GM10266 (cell line): ENCODE results near the gene PPP2R3A.

Experiments used
- DNase-seq: peaks from one replicate; pipeline ENCODE4 v3.0.0; 2012; ENCODE audit errors: extremely low spot score
- TF ChIP-seq, protein P1 (sequence below): IDR thresholded peaks from 2 replicates; pipeline ENCODE4 v1.5.1; 2012; ENCODE audit warnings: mild to moderate bottlenecking, low read depth; ENCODE audit not compliant: control insufficient read depth, insufficient read depth; ENCODE audit errors: missing control alignments

The PPP2R3A gene

DNA sequence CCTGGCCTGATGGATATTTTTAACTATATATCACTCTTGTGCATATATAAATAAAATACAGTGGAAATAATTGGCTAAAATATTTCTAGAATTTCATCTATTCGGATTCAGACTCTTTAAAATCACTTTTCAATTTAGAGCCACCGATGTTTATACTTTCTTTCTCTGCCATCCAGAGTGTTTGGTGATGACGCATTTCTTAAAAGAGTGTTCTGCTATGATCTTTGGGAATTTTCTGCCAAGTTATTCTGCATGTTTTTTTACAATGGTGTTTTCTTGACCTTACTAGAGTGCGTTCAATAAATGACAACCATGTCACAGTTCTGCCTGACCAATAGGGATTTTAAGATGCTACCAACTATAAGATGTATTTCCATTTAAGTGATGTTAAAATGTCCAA is 30.2 kb downstream of the PPP2R3A start:
- TF ChIP-seq, protein P1, sequence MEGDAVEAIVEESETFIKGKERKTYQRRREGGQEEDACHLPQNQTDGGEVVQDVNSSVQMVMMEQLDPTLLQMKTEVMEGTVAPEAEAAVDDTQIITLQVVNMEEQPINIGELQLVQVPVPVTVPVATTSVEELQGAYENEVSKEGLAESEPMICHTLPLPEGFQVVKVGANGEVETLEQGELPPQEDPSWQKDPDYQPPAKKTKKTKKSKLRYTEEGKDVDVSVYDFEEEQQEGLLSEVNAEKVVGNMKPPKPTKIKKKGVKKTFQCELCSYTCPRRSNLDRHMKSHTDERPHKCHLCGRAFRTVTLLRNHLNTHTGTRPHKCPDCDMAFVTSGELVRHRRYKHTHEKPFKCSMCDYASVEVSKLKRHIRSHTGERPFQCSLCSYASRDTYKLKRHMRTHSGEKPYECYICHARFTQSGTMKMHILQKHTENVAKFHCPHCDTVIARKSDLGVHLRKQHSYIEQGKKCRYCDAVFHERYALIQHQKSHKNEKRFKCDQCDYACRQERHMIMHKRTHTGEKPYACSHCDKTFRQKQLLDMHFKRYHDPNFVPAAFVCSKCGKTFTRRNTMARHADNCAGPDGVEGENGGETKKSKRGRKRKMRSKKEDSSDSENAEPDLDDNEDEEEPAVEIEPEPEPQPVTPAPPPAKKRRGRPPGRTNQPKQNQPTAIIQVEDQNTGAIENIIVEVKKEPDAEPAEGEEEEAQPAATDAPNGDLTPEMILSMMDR = no peak
- no peak for DNase-seq

DNA sequence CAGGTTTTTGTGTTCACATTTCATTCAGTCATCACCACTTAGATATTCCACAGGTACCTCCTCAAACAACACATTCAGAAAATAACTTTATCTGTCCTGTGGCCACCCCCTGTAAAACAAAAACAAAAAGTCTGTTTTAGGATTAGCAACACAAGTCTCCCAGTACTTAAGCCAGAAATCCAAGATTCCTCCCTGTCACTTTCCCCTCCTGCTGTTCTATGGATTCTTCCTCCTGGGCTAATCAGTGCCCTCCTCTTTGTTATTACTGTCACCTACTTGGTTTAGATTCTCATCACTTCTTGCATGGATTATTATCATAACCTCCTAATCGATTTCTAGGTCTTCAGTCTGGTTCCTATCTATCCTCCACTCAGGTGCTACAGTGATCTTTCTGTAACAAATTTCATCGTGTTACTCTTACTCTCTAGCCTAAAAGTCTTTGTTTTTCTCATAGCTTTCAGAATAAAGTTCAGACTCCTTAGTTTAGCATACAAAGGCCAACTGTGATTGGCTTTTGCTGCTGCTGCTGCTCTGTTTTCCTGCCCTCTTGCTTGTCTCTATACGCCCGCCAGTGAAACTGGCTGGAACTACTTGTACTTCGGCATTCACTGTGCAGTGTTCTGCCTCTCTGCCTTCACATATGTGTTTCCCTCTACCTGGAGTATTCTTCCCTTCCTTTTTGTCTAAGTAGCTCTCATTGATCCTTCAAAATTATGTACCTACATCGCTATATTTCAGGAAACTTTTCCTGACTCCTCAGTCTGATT is 32.2 kb downstream of the PPP2R3A start:
- TF ChIP-seq, protein P1 = no peak
- no peak for DNase-seq

DNA sequence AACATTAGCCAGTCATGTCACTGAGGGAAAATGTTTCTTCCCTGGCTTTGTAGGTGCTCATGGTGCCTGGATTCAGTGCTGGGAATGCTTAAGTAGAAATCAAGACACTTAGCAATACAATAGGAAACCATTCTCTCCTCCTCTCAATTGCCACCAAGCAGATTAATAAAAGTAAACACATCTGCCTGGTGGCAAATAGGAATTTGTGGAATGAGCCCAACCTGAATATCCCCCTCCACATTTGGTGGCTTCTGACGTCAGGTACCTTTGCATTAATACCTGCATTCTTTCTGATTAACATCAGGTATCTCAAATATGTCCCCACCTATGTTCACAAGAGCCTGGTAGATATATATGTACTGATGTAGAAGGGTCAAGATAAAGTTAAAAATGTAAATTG is 42.7 kb downstream of the PPP2R3A start:
- DNase-seq = no peak
- TF ChIP-seq, protein P1 = no peak

DNA sequence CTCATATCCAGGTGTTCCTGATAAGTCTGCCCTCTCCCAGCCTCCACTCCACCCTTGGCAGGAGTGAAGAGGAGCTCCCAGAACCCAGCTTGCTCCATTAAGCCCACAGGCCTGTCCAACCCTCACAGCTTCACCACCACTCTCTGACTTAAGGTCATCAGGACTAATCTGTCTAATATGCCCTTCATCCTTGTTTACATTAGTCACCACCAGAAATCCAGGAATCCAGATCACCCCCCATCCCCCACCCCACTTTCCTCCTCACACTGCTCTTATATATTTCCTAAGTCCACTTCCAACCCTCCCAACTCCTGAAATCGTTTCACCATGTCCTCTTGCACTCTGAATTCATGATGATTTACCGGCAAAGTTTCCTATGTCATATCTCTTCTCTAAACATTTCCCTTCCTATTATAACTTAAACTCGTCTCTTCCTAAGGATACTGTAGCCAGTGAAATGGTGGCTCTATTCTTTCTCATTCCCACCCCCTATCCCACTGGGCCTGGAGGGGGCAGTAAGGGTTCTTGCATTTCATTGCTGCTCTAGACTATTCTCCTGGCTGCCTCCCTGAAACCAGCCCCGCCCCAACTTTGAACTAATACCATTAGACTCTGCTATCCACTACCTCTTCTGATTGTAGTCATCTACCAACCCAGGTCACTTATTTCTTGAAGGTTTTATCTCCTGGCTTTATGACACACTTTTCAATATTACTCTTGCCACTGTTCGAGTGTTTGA is 43.4 kb downstream of the PPP2R3A start:
- TF ChIP-seq, protein P1 = no peak
- DNase-seq = no peak

DNA sequence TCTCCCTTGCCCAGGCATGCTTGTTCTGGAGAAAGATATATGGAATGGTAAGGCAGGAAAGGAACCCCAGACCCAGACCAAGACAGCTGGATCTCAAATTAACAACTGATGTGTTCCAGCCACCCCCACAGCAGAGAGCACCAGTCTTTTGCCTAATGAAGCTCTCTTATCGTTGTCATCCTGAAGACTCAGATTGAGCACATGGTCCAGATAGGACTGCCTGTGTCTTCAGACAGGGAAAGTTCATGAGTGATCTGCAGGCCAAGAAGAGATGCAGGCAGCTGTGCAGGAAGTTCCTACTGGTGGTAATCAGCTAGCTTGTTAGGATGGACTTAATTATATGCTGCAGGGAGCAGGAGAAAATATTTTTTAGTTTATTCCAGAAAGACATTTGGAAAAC is 53.3 kb downstream of the PPP2R3A start:
- no peak for DNase-seq

DNA sequence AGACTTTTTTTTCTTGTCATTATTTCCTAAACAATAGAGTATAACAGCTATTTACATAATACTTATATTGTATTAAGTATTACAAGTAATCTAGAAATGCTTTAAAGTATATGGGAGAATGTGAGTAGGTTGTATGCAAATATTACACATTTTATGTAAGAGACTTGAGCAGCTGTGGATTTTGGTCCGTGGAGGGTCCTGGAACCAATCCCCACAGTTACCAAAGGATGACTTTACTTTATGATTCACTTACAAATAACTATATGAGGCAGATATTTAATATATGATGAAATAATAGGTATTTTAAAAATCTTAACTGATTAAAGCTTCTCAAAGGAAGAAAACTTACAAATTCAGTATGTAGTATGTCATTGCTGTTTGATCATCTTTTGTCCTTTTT is 56.3 kb downstream of the PPP2R3A start:
- TF ChIP-seq, protein P1 = no peak
- no peak for DNase-seq

More for the DNA sequence above, 53.3 kb downstream of the PPP2R3A start:
- TF ChIP-seq, protein P1 = no peak
